Hindlimb muscle (tissue), 1 donor: Measurements from ENCODE around the gene PID1. TPM values are rescaled to one million over a fixed set of nuclear protein-coding genes. Genes with fewer than 3 reads are reported as not detected.
"Not testable (repeated sequence)": the region's sequence is repeated elsewhere in the genome, so short reads cannot be mapped to it uniquely, and the experiment has no call there.

ENCODE experiments used
- DNase-seq: peaks from one replicate; pipeline ENCODE4 v3.0.0-alpha.2; 2013
- polyA plus RNA-seq: library from polyadenylated mRNA; unstranded; fragments of 120-200 nt; gene quantifications from one replicate; pipeline ENCODE4 v1.2.1, GENCODE V29; 2013; ENCODE audit not compliant: insufficient read length

Gene PID1
- polyA plus RNA-seq, 1 donor = 16.6 TPM

DNA sequence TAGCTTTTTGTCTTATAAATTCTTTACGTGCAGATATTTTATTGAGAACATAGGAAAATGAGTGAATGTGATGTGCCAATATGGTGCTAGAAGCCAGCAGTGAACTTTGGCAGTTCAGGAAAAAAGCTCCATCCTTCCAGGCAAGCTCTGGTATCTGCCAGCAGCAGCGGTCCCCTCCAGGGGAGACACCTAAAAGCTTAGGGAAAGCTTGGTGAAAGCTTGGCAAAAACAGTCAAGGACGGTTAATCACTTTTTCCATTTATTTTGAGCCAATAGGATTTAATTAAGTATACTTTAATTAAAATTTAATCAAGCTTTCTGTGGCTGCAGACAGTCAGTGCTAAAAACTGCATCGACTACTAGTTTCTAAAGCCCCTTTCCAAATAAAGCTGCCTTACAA is 60.4 kb downstream of the PID1 start:
- DNase-seq = no peak

DNA sequence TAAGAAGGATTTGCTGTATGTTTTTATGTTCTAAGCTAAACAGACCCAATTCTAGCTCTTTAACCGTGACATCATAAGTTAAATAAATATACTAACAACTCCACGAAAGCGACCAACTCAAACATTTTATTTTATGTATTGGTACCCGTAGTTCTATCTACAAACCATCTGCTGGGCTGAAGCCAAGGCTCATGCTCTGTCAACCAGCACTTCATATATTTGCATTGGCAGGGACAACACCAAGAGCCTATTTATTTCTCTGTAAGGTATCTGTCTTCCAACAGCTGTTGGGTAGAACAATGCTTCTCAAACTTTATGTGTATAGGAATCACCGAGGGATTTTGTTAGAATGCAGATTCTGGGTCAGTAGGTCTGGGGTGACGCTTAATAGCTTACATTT is 64.5 kb downstream of the PID1 start:
- DNase-seq = no peak

DNA sequence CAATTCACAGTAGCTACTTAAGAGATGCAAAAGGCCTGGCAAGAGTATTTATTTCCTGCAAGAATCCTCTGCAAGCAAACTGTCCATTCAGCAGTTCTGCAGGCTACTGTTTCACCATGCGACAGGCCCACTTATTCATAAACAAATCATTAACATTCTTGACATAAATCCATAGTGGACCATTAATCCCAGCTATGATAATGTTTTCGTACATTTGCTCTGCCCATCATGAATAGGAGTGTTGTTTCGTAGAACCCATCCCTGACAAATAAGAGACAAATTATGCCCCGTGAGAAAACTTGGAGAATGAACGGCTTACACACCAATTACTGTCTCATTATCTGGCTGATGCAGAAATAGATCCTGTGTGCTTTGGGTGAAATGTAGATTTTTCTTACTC is 65.4 kb downstream of the PID1 start:
- no peak for DNase-seq

DNA sequence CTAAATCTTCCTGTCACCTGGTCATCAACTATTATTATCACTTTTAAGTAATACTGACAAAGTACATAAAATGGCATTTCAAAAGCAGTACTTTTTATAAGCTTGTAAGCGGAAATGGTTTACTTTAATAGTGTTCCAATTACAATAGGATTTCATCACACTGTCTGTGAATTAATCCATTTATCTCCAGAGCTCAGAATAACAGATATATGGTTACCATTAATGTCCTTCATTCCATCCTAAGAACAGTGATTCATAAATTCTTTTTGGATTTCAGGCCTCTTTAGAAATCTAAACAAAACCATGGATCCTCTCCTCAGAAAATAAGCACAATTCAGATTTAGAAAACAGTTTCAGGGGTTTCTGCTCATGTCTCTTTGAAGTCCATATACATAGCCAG is 68.4 kb downstream of the PID1 start:
- no peak for DNase-seq

DNA sequence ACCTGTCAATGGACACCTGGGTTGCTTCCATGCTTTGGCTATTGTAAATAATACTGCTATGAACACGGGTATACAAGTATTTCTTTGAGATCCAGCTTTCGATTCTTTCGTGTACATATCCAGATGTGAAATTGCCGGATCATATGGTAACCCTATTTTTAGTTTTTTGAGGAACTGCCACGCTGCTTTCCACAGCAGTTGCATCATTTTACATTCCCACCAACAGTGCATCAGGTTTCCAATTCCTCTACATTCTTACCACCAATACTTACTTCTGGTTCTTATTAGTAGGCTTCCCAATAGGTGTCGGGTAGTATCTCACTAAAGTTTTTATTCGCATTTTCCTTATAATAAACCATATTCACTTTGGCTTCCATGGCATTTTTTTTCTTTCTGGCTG is 69.6 kb downstream of the PID1 start:
- DNase-seq = no peak

DNA sequence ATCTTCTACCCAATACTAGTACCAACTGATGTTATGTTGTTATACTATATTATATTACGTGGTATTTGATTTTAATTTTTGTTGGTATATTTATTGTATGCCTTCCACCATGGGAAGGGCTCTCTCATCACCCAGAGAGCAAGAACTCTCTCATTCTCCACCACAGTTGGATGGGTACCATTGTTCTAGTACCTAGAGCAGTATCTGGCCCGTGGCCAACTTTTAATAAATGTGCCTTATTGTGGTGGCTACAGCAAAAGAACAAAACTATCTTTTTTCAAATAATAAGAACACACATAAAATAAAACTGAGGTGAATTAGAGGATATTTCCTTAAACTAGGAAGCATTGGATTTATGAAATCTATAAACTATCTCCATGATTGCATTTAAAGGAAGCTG is 71.8 kb downstream of the PID1 start:
- no peak for DNase-seq

DNA sequence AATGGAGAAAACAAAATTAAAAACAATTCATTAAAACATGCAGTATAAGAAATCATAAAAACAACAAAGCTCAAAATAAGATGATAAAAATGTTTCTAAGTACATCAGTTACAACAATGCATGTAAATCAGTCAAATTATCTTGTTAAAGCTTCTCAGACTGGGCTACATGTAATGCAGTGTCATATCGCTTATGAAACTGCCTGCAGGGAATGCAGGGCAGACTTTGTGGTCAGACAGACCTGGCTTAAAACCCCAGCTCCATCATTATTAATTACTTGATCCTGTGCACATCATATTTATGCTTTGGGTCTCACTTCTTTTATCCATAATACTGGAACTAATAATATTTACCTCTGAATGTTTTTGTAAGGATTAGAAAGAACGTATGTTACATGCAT is 74.6 kb downstream of the PID1 start:
- DNase-seq = no peak

DNA sequence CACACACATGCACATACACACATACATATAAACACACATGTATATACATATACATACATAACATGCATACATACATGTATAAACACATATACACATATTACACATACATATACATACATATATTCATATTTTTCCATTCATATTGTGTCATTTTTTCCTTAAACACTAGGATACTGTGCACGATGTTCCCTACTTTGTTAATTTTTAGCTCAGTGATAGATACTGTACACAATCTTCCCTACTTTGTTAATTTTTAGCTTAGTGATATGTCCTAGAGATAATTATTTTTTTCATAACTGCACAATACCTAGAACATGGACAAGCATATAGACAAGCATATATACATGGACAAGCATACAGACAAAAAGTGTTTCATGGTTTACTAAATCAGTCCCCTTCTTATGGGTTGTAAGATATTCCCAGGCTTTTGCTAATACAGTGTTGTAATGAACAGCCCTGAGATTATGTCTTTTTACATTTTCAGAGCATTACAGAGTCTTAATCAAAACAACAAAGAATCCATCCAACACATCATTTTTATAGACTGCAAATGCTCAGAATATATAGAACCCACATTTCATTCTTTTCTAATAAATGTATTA is 75.6 kb downstream of the PID1 start:
- no peak for DNase-seq

DNA sequence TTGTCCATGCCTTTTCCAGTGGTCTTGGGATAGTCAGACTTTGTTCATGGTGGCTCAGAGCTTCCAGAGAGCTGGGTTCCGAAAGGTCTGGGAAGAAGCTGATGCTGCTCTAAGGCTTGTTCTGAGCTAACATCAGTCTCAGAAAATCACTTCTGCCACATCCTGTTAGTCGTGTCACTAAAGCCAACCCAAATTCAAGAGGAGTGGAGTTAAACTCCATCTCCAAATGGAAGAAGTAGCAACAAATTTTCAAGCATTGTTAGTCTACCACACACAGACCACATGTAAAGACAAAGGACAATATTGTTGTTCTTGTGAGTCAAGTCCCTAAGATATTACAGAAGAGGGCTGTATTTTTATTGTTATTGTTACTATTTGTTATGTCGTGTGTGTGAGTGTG is 77.8 kb downstream of the PID1 start:
- DNase-seq = no peak

DNA sequence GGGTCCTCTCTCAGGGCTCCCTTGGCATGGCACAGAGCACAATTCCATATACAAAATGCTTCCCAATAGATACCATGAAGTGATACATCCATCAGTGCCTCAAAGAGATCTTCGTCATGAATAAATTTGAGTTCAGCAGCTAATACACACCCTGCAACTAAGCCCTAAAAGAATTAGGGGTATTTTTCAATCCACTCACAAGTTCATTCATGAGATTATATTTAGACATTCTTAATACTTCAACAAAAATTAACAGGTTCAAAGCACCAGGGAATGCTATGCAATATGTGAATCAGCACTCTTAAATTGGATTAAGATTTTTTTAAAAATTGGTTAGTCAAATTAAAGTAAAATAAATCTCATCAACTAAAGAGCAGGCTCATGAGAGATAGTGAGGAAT is 79.7 kb downstream of the PID1 start:
- no peak for DNase-seq

DNA sequence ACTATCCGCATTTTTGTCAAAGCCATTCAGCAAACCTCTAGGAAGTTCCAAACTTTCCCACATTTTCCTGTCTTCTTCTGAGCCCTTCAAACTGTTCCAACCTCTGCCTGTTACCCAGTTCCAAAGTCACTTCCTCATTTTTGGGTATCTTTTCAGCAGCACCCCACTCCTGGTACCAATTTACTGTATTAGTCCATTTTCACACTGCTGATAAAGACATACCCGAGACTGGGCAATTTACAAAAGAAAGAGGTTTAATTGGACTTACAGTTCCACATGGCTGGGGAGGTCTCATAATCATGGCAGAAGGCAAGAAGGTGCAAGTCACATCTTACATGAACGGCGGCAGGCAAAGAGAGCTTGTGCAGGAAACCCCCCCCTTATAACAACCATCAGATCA is 84.0 kb downstream of the PID1 start:
- not testable (repeated sequence) for DNase-seq

DNA sequence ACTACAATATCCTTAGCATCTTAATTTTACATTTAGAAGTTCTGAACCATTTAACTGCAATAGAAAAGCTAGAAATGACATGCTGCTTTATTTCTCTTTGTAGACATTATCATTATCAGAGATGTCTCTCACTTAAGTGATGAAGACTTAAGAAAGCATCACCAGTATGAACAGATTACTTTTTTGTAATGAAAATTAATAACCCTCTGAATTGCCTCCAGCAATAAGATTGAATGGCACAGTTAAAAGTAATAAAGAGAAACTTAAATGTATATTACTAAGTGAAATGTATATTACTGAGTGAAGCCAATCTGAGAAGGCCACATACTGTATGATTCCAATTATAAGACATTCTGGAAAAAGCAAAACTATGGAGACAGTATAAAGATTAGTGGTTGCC is 89.4 kb downstream of the PID1 start:
- DNase-seq = no peak

DNA sequence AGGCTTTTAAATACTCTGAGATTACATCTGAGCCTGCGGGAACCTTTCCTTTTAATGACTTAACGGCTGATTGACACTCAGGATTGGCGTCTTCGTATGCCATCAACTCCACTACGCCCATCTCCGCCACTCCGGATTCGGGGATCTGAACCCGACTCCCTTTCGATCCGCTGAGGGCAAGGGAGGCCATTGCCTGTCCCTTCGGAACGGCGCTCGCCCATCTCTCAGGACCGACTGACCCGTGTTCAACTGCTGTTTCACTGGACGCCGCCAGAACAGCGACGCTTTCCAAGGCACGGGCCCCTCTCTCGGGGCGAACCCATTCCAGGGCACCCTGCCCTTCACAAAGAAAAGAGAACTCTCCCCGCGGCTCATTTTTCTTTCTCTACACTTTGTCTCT is 90.4 kb downstream of the PID1 start:
- DNase-seq = no peak

DNA sequence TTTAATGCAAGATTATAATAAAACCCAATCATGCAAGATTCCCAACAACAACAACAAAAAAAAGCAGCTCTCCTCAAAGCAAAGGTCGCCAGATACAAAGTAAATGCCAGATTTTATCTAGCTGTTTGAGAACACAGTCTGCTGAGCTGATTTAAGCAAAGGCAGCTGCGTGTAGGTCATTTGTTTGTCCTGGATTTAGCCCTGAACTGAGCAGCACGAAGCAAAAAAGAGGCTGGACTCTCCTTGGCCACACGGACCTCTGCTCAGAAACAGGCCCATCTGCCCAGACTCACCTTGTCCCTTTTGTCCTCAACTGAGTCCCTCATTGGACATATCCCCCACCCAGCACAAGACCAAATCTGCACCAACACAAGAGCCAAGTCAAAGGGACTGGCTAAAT is 91.5 kb downstream of the PID1 start:
- peak; percentile 20 for DNase-seq

DNA sequence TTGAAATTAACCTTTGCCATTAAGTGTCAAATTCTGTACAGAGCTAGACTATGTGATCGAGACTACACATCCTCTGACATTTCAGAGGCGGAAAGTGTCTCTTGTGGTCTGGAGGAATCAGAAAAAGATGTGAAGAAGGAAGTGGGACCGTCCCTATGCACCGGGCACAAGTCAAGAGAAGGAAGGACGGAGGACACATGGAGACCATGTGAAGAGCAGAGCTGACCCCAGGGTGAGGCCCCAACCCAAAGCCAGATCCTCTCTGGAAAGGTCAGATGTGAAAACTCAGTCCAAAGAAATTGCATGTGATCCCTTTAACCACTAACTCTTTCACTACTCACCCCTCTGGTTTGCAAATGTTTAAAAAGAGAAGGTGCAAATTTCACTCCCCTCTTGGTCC is 92.4 kb downstream of the PID1 start:
- DNase-seq = no peak

DNA sequence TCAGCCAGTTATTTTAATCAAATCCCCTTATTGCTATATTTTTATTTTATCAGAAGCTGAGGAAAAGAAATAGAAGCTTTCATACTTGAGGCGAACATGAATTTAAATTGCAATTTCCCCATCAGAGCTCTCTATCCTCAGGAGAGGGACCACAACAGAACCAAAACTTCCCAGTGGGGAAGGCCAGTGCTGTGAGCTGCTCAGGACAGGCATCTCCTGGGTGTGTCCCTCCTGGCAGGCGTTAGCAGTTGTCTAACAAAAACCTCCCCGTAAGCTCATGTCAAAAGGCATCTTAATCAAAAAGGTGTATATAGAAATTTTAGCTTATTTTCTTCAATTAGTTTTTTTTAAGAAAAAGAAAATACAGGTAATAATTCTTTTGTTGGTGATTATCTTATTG is 93.0 kb downstream of the PID1 start:
- DNase-seq = no peak

DNA sequence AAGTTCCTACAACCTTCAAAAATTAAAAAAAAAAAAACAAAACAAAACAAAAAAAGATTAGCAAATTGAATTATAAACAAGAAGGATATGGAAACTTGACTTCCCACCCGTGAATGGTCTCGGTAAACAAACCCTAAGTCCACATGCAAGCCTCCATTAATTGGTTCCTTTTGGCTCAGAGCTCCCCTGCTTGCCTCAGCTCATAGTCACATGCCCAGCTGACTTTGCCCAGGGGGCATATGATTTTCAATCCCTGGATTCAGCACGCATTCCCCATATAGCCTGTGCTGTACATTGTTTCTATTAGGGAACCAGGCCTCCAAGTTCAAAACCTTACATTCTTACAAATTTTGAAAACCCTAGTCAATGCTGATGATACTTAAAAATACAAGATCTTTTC is 95.0 kb downstream of the PID1 start:
- no peak for DNase-seq

DNA sequence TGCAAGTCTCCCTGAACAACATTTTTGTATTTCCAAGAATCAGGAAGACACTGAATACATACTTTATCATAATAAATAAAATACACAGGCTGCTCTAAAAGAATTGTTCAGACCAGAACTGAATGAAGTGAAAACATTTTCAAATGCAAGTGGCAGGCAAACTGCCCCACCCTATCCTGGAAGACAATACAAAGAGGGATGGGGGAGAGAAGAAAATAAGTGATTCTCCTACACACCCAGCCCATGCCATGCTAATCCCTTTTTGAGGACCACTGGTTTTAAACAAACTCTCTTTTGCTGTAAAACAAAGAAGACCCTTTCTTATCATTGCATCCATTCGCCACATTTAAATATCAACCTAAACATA is 95.6 kb downstream of the PID1 start:
- DNase-seq = no peak

DNA sequence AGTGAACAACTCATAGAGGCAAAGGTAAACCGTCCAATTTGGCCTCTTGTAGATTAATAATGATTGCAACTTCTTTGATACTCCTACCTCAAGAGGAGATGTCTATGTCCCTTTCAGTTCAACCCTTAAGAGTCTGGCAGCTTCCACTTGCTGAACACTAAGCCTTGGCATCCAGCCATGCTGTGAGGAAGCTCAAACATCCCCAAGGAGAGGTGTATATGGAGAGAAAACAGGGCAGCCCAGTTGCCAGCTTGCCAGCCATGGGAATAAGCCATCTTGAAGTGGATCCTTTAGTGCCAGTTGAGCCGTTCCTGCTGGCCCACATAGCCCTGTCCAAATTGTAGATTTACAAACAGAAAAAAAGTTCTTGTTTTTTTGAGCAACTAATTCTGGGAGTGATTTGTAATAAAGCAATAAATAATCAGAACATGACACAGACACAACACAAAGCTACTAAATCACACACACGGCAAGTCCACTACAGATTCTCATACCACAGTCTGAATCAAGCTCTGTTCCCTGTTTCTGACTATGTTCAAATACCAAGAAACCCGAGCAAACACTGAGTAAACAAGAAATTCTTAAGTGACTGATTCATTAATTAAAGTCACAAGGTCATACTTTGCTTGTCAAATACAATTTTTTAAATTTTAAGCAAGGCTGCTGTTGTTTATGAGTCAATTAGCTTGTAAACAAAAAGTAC is 96.1 kb downstream of the PID1 start:
- DNase-seq = no peak

DNA sequence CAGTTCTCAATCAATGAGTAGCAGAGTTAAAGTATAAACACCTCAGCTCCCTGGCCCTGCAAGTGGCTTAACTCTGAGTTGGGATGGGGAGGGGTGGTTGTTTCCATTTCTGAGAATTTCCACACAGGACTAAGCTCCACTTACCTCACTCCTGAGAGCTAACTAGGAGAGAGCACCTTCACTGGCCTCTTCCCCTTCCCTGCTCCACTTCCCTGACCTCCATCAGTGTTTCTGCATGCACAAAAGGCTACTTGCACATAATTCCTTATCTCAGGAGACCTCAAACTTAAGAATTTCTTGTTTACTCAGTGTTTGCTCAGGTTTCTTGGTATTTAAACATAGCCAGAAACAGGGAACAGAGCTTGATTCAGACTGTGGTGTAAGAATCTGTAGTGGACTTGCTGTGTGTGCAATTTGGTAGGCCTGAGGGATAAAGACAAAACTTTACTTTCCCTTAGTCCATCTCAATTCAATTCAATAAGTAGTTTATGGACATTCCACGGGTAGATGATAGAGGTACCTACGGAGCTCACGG is 97.2 kb downstream of the PID1 start:
- no peak for DNase-seq

DNA sequence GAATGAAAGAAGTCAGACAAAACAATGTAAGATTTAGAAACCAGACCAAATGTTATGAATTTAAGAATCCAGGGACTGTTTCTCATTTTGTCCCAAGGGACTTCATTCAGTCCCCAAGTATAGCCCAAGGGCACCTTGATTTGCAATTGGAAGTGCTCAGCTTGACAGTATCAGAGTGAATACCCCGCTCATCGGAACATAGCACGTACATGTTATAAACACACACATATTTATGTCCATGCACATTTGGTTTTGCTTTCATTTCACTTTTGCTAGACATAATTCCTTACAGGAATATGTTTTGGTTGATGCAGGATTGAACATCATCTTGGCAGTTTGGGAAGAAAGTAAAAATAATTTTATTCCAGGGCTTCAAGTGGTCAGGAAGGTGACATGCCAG is 100.2 kb downstream of the PID1 start:
- DNase-seq = no peak

DNA sequence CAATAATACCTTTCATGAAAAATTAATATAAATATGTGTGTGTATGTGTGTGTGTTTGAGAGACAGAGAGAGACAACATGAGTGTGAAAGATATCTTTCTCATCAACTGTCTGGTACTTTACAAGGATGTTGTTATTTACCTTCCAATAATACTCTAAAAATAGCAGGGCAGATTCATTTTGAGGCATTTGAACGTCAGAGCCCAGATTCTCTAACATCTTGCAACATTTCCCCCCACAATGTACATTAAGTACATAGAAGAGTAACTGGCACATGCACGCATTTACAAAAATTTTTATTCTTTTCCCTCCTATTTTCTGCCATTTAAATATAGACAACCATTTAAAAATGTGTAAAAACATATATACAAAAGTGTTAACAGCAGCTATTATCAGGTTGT is 100.9 kb downstream of the PID1 start:
- no peak for DNase-seq

DNA sequence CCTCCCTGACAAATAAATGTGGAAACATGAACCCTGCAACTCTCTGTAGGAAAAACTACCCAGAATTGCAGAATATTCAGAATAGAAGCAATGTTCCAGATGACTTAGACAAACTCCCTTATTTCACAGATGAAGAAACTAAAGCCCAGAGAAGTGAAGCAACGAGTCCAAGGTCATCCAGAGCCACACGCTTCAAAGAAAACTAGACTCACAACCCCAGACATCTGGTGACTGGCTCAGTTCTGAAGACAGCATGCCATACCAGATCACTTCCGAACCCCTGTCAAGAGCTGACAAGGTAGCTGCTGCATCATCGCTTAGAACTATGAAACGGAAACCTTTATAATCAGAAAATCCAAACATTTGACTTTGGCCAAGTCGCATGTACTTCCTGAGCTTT is 101.3 kb downstream of the PID1 start:
- DNase-seq = no peak

DNA sequence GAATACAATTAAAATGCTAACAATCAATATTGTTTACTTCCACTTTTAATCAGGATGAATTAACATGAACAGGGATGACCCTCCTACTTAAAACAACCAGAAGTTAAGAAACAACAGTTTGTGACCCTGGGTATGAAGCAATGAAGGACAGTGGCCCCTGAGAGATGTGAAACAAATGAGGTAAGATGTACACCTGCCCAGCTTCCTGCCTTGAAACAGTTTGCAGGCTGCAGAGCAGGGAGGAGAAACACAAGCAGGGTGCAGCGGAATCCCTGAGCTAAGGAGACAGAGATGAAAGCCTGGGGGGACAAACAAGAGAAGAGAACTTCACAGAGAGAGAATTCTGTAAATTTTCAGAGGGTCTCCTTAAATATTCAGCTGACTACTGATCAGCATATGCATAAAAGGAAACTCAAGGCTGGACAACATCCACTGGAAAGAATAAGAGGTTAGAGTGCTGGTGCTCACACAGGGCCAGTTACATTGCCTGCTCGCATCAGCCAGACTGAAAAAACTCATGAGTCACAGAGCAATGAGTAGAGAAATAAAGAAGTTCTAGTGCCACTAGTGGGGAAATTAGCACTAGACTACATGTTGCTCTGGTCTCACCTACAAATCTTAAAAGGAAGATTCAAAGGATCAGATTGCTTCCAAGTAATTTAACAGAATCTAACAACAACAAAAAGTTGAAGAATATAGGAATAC is 106.4 kb downstream of the PID1 start:
- no peak for DNase-seq
